ENCODE data around the gene HOXB3.

The HOXB3 gene

GRCh38 chr17:48499735-48500434 lies 90.2 kb downstream of the HOXB3 start:
- Histone ChIP-seq H3K4me3 (ENCODE audit: low read depth in 1 of 2, low read length in 2 of 2) (no peak overlapping the region), H3K4me1 (ENCODE audit: insufficient read depth, low read length) (peaks cover 15% of the 10 kb centered on the region), H3K36me3 (ENCODE audit: insufficient read depth, low read length) (no peaks in the 10 kb centered on the region), H3K9me3 (ENCODE audit: low read length) (no peaks in the 10 kb centered on the region), H3K27ac (ENCODE audit: low read depth, low read length) (peak overlapping the region; percentile 2), H3K9ac (ENCODE audit: low read length) (no peak overlapping the region), H3K27me3 (ENCODE audit: control insufficient read depth in 1 of 2, insufficient read depth in 2 of 2, low read length in 2 of 2) (no peaks in the 10 kb centered on the region)

DNA sequence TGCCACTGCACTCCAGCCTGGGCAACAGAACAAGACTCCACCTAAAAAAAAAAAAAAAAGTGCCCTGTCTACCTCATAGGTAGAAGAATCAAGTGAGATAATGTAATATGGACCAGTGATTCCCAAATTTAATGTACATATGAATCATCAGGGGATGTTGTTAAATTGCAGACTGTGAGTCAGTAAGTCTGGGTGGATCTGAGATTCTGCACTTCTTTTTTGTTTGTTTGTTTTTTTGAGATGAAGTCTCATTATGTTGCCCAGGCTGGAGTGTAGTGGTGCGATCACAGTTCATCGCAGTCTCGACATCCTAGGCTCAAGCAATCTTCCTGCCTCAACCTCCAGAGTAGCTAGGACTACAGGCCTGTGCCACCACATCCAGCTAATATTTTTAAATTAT lies 90.8 kb downstream of the HOXB3 start:
- Histone ChIP-seq H3K4me3 (ENCODE audit: low read depth in 1 of 2, low read length in 2 of 2) (no peak overlapping the region), H3K4me1 (ENCODE audit: insufficient read depth, low read length) (peaks cover 15% of the 10 kb centered on the region), H3K9me3 (ENCODE audit: low read length) (no peaks in the 10 kb centered on the region), H3K36me3 (ENCODE audit: insufficient read depth, low read length) (no peaks in the 10 kb centered on the region), H3K9ac (ENCODE audit: low read length) (no peak overlapping the region), H3K27me3 (ENCODE audit: control insufficient read depth in 1 of 2, insufficient read depth in 2 of 2, low read length in 2 of 2) (no peaks in the 10 kb centered on the region), H3K27ac (ENCODE audit: low read depth, low read length) (no peak overlapping the region)

Measured in muscle layer of colon (tissue), 2 donors.